PC-9 (cell line): ENCODE measurements around the gene RAB11FIP4. TPM values are rescaled to one million over a fixed set of nuclear protein-coding genes. Genes with fewer than 3 reads are reported as not detected.
"Not testable (repeated sequence)": the region's sequence is repeated elsewhere in the genome, so short reads cannot be mapped to it uniquely, and the experiment has no call there.

Experiments
- BruUV-seq: library from RNA; stranded (reverse); fragments of 400-500 nt; replicated peaks from 2 replicates; lab custom pipeline; 2021; lab: Mats Ljungman, UMichigan
- CTCF ChIA-PET: fragments of 300-600 bp; sonication (Branson Sonifier 250); formaldehyde crosslinking; loops from one replicate; lab custom pipeline; 2022; ENCODE audit warnings: antibody characterized with exemption; lab: Charles Lee
- POLR2A ChIA-PET: fragments of 300-600 bp; sonication (Branson Sonifier 250); formaldehyde crosslinking; loops from one replicate; lab custom pipeline; 2022; ENCODE audit warnings: antibody characterized with exemption; ENCODE audit not compliant: unreplicated experiment; lab: Charles Lee
- DNase-seq, 2 experiments: peaks; one replicate each; pipeline versions ENCODE4 v3.0.0 to v3.0.0-alpha.2; 2015 to 2022; ENCODE audit warnings: mixed read lengths in 1 of 2
- H2AFZ ChIP-seq: fragments of 200-600 bp; sonication (generic); 2 replicates; pipeline ENCODE4 v1.8.1; 2017; ENCODE audit warnings: antibody characterized with exemption
- H3F3A ChIP-seq: fragments of 200-600 bp; sonication (generic); 2 replicates; pipeline ENCODE4 v1.8.1; 2017; ENCODE audit warnings: antibody characterized with exemption, mild to moderate bottlenecking, low read depth; ENCODE audit not compliant: insufficient read depth
- H3K27ac ChIP-seq: fragments of 200-600 bp; sonication (generic); 2 replicates; pipeline ENCODE4 v1.6.1; 2016; ENCODE audit warnings: mixed run types
- H3K27me3 ChIP-seq: fragments of 200-600 bp; sonication (generic); 2 replicates; pipeline ENCODE4 v1.6.1; 2016; ENCODE audit warnings: low read depth, mixed run types; ENCODE audit not compliant: insufficient read depth
- H3K36me3 ChIP-seq: fragments of 200-600 bp; sonication (generic); 2 replicates; pipeline ENCODE4 v1.6.1; 2016; ENCODE audit warnings: low read depth, mixed run types
- H3K4me1 ChIP-seq: fragments of 200-600 bp; sonication (generic); replicated peaks from 2 replicates; pipeline ENCODE4 v1.6.1; 2016; ENCODE audit warnings: mixed run types; ENCODE audit not compliant: insufficient read depth
- H3K4me2 ChIP-seq: fragments of 200-600 bp; sonication (generic); 2 replicates; pipeline ENCODE4 v1.6.1; 2017; ENCODE audit warnings: mixed run types
- H3K4me3 ChIP-seq: fragments of 200-600 bp; sonication (generic); 2 replicates; pipeline ENCODE4 v1.6.1; 2016; ENCODE audit warnings: mixed run types
- H3K79me2 ChIP-seq: fragments of 200-600 bp; sonication (generic); 2 replicates; pipeline ENCODE4 v1.6.1; 2017; ENCODE audit warnings: low read depth, mixed run types
- H3K9me2 ChIP-seq: fragments of 200-600 bp; sonication (generic); 2 replicates; pipeline ENCODE4 v1.8.1; 2017; ENCODE audit warnings: mild to moderate bottlenecking; ENCODE audit not compliant: insufficient read depth
- H3K9me3 ChIP-seq: fragments of 200-600 bp; sonication (generic); 2 replicates; pipeline ENCODE4 v1.8.1; 2016; ENCODE audit warnings: low read depth; ENCODE audit not compliant: insufficient read depth
- H4K20me1 ChIP-seq: fragments of 200-600 bp; sonication (generic); 2 replicates; pipeline ENCODE4 v1.8.1; 2017; ENCODE audit not compliant: insufficient read depth
- EZH2 ChIP-seq: fragments of 200-600 bp; sonication (generic); IDR thresholded peaks from 2 replicates; pipeline ENCODE4 v1.8.0; 2017; ENCODE audit warnings: antibody characterized with exemption, low read depth
- intact Hi-C: fragments of 100-400 bp; cut with micrococcal nuclease; formaldehyde crosslinking; loops from one replicate; pipeline ENCODE4 v1.10.0; 2022; ENCODE audit not compliant: unreplicated experiment
- total RNA-seq: library from RNA; stranded (reverse); gene quantifications from 2 replicates; pipeline ENCODE4 v1.2.3, GENCODE V29; 2021
- TF ChIP-seq, protein P1 (sequence below): fragments of 200-600 bp; sonication (generic); conservative IDR thresholded peaks from 2 replicates; pipeline ENCODE4 v1.6.1; 2017; ENCODE audit warnings: mixed run types, antibody characterized with exemption, mild to moderate bottlenecking, moderate library complexity

Gene RAB11FIP4
- total RNA-seq, 1 experiment from 2014 or later = 22.9 TPM

DNA sequence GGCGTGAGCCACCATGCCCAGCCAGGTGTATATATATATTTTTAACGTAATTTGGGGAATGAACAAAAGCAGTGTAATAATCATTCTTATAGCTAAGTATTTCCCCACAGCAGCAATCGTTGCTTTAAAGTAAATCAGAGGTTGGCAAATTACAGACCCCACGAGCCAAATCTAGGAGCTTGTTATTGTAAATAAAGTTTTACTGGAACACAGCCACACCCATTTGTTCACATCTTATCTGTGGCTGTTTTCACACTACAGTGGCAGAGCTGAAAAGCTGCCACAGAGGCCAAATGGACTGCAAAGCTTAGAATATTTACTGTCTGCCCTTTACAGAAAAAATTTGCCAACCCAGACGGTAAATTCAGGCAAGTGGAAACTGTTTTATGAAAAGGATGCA is 50.8 kb downstream of the RAB11FIP4 start:
- H3K4me1 ChIP-seq = no peaks in the 10 kb centered on the region; the same call in 1 of the 2 replicates
- intact Hi-C loops = no loop called here
- no peaks in the 10 kb centered on the region for H3K79me2 ChIP-seq
- no peaks in the 10 kb centered on the region for H3F3A ChIP-seq
- POLR2A ChIA-PET = no interaction called here
- no peaks in the 10 kb centered on the region for H3K9me3 ChIP-seq
- H3K27ac ChIP-seq = no peak overlapping the region
- CTCF ChIA-PET = interaction anchor here (0.7 to 0.8 kb wide), 2 partner anchors 82 to 83 kb away, joined by 3 to 7 read pairs; no protein-coding TSS in a partner anchor
- no peak for DNase-seq
- no peaks in the 10 kb centered on the region for H3K9me2 ChIP-seq
- H3K36me3 ChIP-seq = no peaks in the 10 kb centered on the region
- TF ChIP-seq, protein P1, sequence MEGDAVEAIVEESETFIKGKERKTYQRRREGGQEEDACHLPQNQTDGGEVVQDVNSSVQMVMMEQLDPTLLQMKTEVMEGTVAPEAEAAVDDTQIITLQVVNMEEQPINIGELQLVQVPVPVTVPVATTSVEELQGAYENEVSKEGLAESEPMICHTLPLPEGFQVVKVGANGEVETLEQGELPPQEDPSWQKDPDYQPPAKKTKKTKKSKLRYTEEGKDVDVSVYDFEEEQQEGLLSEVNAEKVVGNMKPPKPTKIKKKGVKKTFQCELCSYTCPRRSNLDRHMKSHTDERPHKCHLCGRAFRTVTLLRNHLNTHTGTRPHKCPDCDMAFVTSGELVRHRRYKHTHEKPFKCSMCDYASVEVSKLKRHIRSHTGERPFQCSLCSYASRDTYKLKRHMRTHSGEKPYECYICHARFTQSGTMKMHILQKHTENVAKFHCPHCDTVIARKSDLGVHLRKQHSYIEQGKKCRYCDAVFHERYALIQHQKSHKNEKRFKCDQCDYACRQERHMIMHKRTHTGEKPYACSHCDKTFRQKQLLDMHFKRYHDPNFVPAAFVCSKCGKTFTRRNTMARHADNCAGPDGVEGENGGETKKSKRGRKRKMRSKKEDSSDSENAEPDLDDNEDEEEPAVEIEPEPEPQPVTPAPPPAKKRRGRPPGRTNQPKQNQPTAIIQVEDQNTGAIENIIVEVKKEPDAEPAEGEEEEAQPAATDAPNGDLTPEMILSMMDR = no peak
- no peak for TF ChIP-seq EZH2
- H3K27me3 ChIP-seq = no peaks in the 10 kb centered on the region
- no TSS peak for BruUV-seq
- H2AFZ ChIP-seq = no peak overlapping the region
- no peak overlapping the region for H3K4me3 ChIP-seq
- no peak overlapping the region for H3K4me2 ChIP-seq
- H4K20me1 ChIP-seq = no peaks in the 10 kb centered on the region

DNA sequence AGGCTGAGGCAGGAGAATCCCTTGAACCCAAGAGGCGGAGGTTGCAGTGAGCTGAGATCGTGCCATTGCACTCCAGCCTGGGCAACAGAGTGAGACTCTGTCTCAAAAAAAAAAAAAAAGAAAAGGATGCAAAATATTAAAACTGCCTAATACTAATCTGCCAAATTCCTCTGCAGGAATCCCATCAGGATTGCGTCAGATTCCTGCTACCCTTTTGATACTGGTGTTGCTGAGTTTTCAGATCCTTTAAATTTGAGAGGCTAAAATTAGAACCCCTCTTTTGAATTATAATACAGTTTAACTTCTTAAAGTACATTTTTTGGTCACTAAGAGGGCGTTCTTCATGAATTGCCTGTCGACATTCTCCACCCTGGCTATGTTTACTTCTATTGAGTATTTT is 51.4 kb downstream of the RAB11FIP4 start:
- H4K20me1 ChIP-seq, H3K27me3 ChIP-seq, H3K9me3 ChIP-seq, H3K4me1 ChIP-seq, H3F3A ChIP-seq, H2AFZ ChIP-seq, H3K4me3 ChIP-seq, intact Hi-C loops, H3K4me2 ChIP-seq, BruUV-seq, H3K27ac ChIP-seq, H3K36me3 ChIP-seq, CTCF ChIA-PET, DNase-seq, POLR2A ChIA-PET, H3K79me2 ChIP-seq, H3K9me2 ChIP-seq: not testable (repeated sequence)

DNA sequence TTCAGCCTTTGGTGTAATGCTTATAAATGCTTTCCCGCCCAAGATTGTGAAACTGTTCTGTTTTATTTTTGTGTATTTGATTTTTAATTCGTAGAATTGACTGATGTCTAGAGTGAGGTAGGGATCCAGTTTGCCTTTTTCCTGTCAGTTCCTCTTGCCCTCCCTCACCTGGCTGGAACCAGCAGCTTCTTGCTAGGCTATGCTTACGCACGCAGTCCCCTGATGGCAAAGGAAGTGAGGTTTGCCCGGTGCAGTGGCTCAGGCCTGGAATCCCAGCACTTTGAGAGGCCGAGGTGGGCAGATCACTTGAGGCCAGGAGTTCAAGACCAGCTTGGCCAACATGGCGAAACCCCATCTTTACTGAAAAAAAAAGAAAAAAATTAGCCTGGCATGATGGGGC is 51.9 kb downstream of the RAB11FIP4 start:
- Histone ChIP-seq H3K79me2 (no peaks in the 10 kb centered on the region), H3K4me2 (no peak overlapping the region), H2AFZ (no peak overlapping the region), H3K9me3 (no peaks in the 10 kb centered on the region), H3K4me3 (no peak overlapping the region), H3K27me3 (no peaks in the 10 kb centered on the region), H3K27ac (no peak overlapping the region), H3F3A (peaks cover 3% of the 10 kb centered on the region; the same call in 1 of the 2 replicates), H3K9me2 (no peaks in the 10 kb centered on the region), H3K36me3 (no peaks in the 10 kb centered on the region), H3K4me1 (peaks cover 4% of the 10 kb centered on the region), H4K20me1 (no peaks in the 10 kb centered on the region)
- intact Hi-C loops = no loop called here
- TF ChIP-seq, protein P1 = no peak
- TF ChIP-seq EZH2 = no peak
- DNase-seq = no peak
- CTCF ChIA-PET = interaction anchor here (0.6 kb wide), 1 partner anchor 32 kb away, joined by 4 read pairs; no protein-coding TSS in a partner anchor
- POLR2A ChIA-PET = no interaction called here
- no TSS peak for BruUV-seq

DNA sequence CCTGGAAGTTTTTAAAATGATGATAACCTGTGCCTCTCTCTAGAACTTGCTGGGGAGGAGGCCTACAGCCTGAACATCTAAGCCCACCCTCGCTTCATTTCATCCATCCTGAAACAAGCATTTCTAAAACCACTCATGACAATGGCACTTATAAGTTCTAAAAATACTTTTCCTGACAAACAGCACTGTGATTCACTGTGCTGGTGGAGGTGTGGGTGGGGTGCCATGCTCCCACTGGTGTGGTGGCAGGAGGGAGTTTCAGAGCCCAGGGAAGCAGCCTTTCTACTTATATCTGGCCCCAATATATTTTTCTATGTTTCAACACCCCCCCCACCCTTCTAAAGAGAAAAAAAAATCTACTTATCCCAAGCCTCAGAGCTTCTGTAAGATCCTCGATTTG is 52.6 kb downstream of the RAB11FIP4 start:
- Histone ChIP-seq H3K4me2 (no peak overlapping the region), H3F3A (peaks cover 9% of the 10 kb centered on the region; the same call in 1 of the 2 replicates), H3K4me1 (peaks cover 11% of the 10 kb centered on the region), H3K9me3 (no peaks in the 10 kb centered on the region), H3K4me3 (no peak overlapping the region), H4K20me1 (no peaks in the 10 kb centered on the region), H3K27me3 (no peaks in the 10 kb centered on the region), H3K36me3 (no peaks in the 10 kb centered on the region), H3K9me2 (no peaks in the 10 kb centered on the region), H3K27ac (no peak overlapping the region), H2AFZ (no peak overlapping the region), H3K79me2 (no peaks in the 10 kb centered on the region)
- no peak for TF ChIP-seq EZH2
- TF ChIP-seq, protein P1 = no peak
- intact Hi-C loops = no loop called here
- no peak for DNase-seq
- BruUV-seq = no TSS peak
- ChIA-PET CTCF (no interaction called here), POLR2A (no interaction called here)
